Measurements from ENCODE around the gene TSPAN9.

GRCh38 chr12:3097836-3098235, 20.7 kb downstream of the TSPAN9 start:
- TF ChIP-seq CTCF (IDR thresholded peaks at IDR 0.05) (no peak), POLR2A (IDR thresholded peaks at IDR 0.05) (no peak)

All from tibial nerve (tissue), 3 donors.